ENCODE measurements around the gene RNF32. TPM values are rescaled to one million over a fixed set of nuclear protein-coding genes. Genes with fewer than 3 reads are reported as not detected.

RNF32 gene
- total and polyA plus RNA-seq, 4 donors = 0.59 to 1.3 (median 0.72) TPM

DNA sequence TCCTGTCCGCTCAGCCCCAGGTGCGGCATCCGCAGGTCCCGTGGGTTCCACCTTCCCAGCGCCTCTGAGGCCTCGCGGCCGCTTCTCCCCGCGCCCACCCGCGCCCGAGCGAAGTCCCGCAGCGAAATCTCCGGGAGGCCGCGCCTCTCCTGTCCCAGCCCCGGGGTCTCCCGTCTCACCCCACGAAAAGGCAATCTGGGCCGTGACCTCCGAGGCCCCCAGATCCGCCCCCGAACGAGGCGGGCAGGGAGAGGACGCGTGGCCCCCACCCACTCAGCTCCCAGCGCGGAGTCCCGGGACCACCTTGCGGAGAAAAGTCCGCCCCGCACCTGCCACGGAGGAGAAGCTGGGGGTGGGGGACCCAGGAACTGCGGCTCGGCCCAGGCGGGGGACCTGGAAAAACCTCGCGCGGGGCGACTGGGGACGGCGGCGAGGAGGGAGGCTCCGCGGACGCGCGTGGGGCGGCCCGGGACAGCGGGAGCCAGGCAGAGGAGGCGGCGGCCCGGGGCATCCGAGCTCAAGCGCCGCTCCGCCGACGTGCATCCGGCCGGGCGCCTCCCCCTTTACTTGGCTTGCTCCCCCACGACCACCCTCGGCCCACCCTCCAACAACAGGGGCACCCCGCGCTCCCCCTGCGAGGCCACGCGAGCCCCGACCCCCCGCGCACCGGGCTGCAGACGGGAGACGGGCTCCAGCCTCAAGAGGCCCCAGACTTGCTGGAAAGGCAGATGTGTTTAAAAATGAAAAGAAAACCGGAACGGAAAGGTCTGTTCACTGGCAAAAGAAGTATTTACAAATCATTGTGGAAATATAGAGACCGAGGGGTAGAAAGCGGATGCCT, 33.0 kb upstream of the RNF32 start:
- Histone ChIP-seq H3K4me1 (ENCODE audit: control insufficient read depth in 4 of 4, insufficient read depth in 4 of 4, low read length in 3 of 4) (peaks cover 5 to 31% (median 14%) of the 10 kb centered on the region in 4 donors), H3K9ac (ENCODE audit: low read depth in 1 of 2, low read length in 2 of 2) (peak overlapping the region in 1 of 2 donors; percentile 49), H3K36me3 (ENCODE audit: control insufficient read depth in 4 of 4, insufficient read depth in 3 of 4, low read depth in 1 of 4, low read length in 3 of 4) (no peaks in the 10 kb centered on the region), H3K4me3 (ENCODE audit: low read depth in 1 of 3, low read length in 3 of 3) (peak overlapping the region in 2 of 3 donors; percentile 48 to 63), H3K27ac (ENCODE audit: low read depth in 1 of 2, low read length in 2 of 2) (peak overlapping the region in 1 of 2 donors; percentile 50), H3K9me3 (ENCODE audit: control insufficient read depth in 4 of 4, low read length in 3 of 4) (no peaks in the 10 kb centered on the region), H3K27me3 (ENCODE audit: control insufficient read depth in 4 of 4, insufficient read depth in 4 of 4, low read length in 3 of 4) (no peaks in the 10 kb centered on the region)
- WGBS = 43% methylated on average over 84 of the region's 84 CpGs
- DNase-seq (ENCODE audit: low spot score) = no peak
- TF ChIP-seq, protein P1, sequence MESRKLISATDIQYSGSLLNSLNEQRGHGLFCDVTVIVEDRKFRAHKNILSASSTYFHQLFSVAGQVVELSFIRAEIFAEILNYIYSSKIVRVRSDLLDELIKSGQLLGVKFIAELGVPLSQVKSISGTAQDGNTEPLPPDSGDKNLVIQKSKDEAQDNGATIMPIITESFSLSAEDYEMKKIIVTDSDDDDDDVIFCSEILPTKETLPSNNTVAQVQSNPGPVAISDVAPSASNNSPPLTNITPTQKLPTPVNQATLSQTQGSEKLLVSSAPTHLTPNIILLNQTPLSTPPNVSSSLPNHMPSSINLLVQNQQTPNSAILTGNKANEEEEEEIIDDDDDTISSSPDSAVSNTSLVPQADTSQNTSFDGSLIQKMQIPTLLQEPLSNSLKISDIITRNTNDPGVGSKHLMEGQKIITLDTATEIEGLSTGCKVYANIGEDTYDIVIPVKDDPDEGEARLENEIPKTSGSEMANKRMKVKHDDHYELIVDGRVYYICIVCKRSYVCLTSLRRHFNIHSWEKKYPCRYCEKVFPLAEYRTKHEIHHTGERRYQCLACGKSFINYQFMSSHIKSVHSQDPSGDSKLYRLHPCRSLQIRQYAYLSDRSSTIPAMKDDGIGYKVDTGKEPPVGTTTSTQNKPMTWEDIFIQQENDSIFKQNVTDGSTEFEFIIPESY (IDR thresholded peaks at IDR 0.05) = no peak
- no peak for TF ChIP-seq EGR1 (IDR thresholded peaks at IDR 0.05; ENCODE audit: low read depth in 2 of 2)
- TF ChIP-seq RAD21 (IDR thresholded peaks at IDR 0.05) = no peak
- TF ChIP-seq HNF4G (IDR thresholded peaks at IDR 0.05) = no peak
- no peak for TF ChIP-seq TAF1 (conservative IDR thresholded peaks at IDR 0.05)

DNA sequence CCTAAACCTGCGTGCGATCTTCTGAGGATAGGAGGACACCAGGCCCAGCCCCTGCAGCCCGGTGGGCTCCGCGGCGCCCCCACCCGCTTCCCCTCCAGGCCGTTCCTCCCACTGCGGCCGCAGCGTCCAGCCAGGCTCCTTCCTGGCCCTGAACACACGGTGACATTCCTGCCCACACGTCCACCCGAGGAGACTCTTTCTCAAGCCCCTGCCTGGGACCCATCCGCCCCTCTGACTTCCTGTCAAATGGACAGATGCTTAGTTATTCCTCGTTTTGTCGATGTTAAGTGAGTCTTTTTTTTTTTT, 32.4 kb upstream of the RNF32 start:
- no peaks in the 10 kb centered on the region for H3K9me3 ChIP-seq (ENCODE audit: control insufficient read depth in 4 of 4, low read length in 3 of 4)
- H3K27me3 ChIP-seq (ENCODE audit: control insufficient read depth in 4 of 4, insufficient read depth in 4 of 4, low read length in 3 of 4) = no peaks in the 10 kb centered on the region
- peak overlapping the region in 2 of 3 donors; percentile 48 to 63 for H3K4me3 ChIP-seq (ENCODE audit: low read depth in 1 of 3, low read length in 3 of 3)
- H3K27ac ChIP-seq (ENCODE audit: low read depth in 1 of 2, low read length in 2 of 2) = peak overlapping the region in 1 of 2 donors; percentile 50
- H3K4me1 ChIP-seq (ENCODE audit: control insufficient read depth in 4 of 4, insufficient read depth in 4 of 4, low read length in 3 of 4) = peaks cover 5 to 32% (median 15%) of the 10 kb centered on the region in 4 donors
- WGBS = 36% methylated on average over 17 of the region's 17 CpGs
- no peak for TF ChIP-seq HNF4G (IDR thresholded peaks at IDR 0.05)
- TF ChIP-seq, protein P2, sequence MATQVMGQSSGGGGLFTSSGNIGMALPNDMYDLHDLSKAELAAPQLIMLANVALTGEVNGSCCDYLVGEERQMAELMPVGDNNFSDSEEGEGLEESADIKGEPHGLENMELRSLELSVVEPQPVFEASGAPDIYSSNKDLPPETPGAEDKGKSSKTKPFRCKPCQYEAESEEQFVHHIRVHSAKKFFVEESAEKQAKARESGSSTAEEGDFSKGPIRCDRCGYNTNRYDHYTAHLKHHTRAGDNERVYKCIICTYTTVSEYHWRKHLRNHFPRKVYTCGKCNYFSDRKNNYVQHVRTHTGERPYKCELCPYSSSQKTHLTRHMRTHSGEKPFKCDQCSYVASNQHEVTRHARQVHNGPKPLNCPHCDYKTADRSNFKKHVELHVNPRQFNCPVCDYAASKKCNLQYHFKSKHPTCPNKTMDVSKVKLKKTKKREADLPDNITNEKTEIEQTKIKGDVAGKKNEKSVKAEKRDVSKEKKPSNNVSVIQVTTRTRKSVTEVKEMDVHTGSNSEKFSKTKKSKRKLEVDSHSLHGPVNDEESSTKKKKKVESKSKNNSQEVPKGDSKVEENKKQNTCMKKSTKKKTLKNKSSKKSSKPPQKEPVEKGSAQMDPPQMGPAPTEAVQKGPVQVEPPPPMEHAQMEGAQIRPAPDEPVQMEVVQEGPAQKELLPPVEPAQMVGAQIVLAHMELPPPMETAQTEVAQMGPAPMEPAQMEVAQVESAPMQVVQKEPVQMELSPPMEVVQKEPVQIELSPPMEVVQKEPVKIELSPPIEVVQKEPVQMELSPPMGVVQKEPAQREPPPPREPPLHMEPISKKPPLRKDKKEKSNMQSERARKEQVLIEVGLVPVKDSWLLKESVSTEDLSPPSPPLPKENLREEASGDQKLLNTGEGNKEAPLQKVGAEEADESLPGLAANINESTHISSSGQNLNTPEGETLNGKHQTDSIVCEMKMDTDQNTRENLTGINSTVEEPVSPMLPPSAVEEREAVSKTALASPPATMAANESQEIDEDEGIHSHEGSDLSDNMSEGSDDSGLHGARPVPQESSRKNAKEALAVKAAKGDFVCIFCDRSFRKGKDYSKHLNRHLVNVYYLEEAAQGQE (IDR thresholded peaks at IDR 0.05) = no peak
- no peak for TF ChIP-seq HNF4A (conservative IDR thresholded peaks at IDR 0.05)
- no peak for TF ChIP-seq TAF1 (conservative IDR thresholded peaks at IDR 0.05)
- TF ChIP-seq EGR1 (IDR thresholded peaks at IDR 0.05; ENCODE audit: low read depth in 2 of 2) = no peak
- TF ChIP-seq, protein P3, sequence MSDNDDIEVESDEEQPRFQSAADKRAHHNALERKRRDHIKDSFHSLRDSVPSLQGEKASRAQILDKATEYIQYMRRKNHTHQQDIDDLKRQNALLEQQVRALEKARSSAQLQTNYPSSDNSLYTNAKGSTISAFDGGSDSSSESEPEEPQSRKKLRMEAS (IDR thresholded peaks at IDR 0.05) = no peak
- TF ChIP-seq FOXA2 (IDR thresholded peaks at IDR 0.05) = no peak
- no peak for TF ChIP-seq RAD21 (IDR thresholded peaks at IDR 0.05)
- TF ChIP-seq GABPA (IDR thresholded peaks at IDR 0.05 in 1 of 2, conservative IDR thresholded peaks at IDR 0.05 in 1 of 2) = no peak
- no peak for TF ChIP-seq JUND (IDR thresholded peaks at IDR 0.05)
- TF ChIP-seq SP1 (IDR thresholded peaks at IDR 0.05) = no peak
- TF ChIP-seq, protein P1 (IDR thresholded peaks at IDR 0.05) = no peak
- TF ChIP-seq NR2F2 (IDR thresholded peaks at IDR 0.05) = no peak
- no peak for TF ChIP-seq RXRA (IDR thresholded peaks at IDR 0.05)
- no peak for TF ChIP-seq FOXA1 (IDR thresholded peaks at IDR 0.05)
- TF ChIP-seq, protein P4, sequence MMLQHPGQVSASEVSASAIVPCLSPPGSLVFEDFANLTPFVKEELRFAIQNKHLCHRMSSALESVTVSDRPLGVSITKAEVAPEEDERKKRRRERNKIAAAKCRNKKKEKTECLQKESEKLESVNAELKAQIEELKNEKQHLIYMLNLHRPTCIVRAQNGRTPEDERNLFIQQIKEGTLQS (IDR thresholded peaks at IDR 0.05) = no peak
- DNase-seq (ENCODE audit: low spot score) = no peak
- H3K36me3 ChIP-seq (ENCODE audit: control insufficient read depth in 4 of 4, insufficient read depth in 3 of 4, low read depth in 1 of 4, low read length in 3 of 4) = no peaks in the 10 kb centered on the region
- peak overlapping the region in 1 of 2 donors; percentile 49 for H3K9ac ChIP-seq (ENCODE audit: low read depth in 1 of 2, low read length in 2 of 2)
